ENCODE measurements around the gene GNPTG.

- TF ChIP-seq CTCF (IDR thresholded peaks at IDR 0.05), result no peak
- no peak for TF ChIP-seq POLR2A (IDR thresholded peaks at IDR 0.05)
Measured at GRCh38 chr16:1333149-1333812, 18.4 kb upstream of the GNPTG start, which contains the start of gene BAIAP3.
